ENCODE data around the gene TMCC3.

GRCh38 chr12:94603434-94604365, 46.7 kb downstream of the TMCC3 start:
- TF ChIP-seq EZH2phosphoT487 (IDR thresholded peaks at IDR 0.05; ENCODE audit: insufficient read depth, low read depth): no peak
- TF ChIP-seq EZH2 (IDR thresholded peaks at IDR 0.05; ENCODE audit: insufficient read depth, poor library complexity, severe bottlenecking): no peak
